ENCODE data around the gene JAG1.
"Not testable (repeated sequence)": the region's sequence is repeated elsewhere in the genome, so short reads cannot be mapped to it uniquely, and the experiment has no call there.

The JAG1 gene

DNA sequence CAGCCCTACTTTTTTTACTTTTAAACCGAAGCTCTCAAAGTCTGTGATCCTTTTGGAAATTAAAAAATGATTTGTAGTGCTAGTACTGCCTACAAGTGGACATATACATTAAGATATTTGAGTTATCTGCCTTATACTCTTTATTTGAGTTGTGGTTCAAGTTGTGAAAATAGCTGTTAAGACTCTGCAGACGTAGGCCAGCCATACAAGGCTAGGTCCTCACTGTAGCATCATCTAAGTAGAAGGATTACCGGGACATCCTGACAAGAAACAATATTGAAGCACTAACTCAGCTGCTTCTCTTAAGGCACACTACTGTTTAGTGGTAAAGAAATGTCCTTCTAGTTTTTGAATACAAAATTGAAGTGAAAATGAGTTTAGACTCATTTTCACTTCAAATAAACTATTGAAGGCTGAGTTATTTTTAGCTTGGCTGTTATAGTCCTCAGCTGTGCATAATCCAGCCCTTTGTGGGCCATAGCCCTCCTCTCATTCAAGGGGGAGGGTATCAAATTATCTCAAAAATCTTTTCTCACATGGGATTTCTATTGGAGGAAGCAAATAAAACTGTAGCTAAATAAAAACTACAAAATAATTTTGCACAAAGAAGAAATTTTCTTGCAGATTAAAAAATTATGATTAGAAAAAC, 68.1 kb downstream of the JAG1 start:
- DNase-seq = no peak

- no peak for DNase-seq
These were observed 68.8 kb downstream of the JAG1 start for GRCh38 chr20:10604865-10605440.

- DNase-seq = no peak
These were observed 69.6 kb downstream of the JAG1 start for GRCh38 chr20:10603971-10604864.

DNA sequence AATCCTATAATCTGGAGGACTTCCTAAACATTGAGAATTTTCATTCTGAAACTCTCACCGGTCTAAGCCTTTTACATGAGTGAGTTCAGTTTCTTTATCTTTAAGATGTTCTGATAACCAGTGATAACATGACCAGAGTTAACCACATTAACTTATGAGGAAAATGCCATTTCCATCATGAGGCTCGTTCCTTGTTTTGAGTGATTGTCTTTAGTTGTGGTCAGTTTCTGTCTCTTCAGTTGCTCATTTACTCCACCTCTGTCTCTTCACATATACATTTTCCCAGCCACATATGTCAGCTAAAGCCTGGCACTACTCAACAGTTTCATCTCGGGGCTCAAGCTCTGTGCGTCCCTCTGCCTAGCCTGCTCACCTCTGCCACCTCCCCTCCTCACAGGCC, 70.4 kb downstream of the JAG1 start:
- no peak for DNase-seq

DNA sequence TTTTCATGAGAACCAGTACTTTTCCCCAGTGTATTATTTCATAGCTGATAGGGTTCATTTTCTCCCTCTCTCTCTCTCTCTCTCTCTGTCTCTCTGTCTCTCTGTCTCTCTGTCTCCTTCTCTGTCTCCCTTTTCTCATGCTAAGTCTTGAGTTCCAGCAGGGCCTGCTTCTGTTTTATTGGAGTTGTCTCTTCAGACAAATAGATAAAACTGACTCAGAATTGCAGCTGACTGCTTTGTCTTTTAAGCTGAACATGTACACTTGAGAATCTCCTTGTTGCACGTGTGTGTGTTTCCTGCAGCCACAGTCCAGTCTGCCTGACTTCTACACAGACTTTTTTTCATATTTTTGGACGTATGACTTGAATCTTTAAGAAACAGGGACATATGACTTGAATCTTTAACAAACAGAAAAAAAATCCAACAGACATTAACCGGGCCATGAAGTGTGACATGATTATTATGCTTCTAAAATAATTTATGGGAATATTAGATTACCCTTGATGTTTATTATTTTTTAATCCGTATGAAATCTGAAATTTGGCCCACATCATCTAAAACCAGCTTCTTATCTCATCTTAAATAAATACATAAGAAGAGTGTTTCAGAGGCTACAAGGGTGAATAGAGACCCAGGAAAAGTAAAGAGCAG, 71.5 kb downstream of the JAG1 start:
- no peak for DNase-seq

GRCh38 chr20:10597637-10598036, 76.2 kb downstream of the JAG1 start:
- peak; percentile 29 for DNase-seq

DNA sequence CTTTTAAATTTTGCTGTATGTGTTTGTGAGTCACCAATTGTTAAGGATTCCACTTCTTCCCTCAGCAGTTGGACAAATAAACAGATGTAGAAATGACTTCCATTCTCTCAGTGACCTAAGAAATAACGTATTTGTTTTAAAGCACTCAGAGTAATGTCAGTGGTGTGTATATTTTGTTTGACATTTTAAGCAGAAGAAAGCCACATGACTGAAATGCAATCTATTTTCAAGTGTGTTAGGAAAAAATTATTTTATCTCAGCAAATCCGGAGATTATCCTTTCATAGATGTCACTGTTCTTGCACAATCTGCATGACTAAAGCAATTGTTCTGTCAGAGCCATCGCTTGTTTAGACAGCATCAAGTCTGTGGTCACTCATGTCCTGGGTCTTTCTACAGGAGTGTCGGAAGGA, 77.1 kb downstream of the JAG1 start:
- no peak for DNase-seq

- no peak for DNase-seq
These were observed 77.8 kb downstream of the JAG1 start for GRCh38 chr20:10595985-10596384.

DNA sequence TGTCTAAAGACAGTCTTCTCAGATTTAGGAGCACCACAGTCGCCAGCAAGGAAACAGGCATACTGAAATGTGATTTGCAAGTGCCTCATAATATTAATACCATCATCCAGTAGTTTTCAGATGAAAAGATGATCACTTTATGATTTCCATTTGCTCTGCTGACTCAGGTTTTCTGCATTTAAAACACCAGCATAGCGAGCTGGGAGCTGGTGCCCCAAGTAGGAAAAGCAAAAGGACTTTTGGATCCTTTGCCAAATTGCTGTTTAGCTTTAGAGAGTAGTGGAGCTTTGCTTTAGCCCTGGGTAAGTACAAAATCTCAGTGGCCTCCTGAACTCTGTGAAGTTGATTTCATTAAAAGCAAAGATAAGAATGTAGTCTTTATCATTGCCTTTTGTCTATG, 78.5 kb downstream of the JAG1 start:
- no peak for DNase-seq

DNA sequence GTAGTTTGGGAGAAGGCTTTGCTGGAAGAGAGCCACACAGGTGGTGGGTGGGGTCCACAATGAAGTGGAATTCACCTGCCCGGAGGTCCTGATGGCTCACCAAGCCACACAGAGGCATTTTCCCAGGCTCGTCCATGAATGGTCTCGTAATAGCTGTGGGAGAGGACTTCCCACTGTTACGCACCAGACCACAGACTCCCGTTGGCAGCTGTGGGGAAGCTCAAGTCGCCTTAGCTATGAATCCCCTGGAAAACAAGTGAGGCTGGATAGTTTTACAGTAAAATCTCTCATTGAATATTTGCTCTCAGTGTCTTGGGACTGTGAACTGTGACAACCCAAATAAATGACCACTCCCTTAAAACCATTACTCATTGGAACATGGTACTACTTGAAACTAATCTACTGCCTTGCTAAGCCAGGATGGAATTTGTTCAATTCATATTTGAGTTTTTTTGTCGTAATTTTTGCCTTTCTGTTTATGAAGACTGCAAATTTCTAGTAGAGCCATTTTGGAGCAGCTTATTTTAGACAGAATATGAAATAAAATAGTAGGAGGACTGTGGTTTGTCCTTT, 79.4 kb downstream of the JAG1 start:
- DNase-seq = no peak

GRCh38 chr20:10591946-10592521, 81.8 kb downstream of the JAG1 start:
- DNase-seq = peak; percentile 12

GRCh38 chr20:10590950-10591671, 82.7 kb downstream of the JAG1 start:
- DNase-seq = no peak

DNA sequence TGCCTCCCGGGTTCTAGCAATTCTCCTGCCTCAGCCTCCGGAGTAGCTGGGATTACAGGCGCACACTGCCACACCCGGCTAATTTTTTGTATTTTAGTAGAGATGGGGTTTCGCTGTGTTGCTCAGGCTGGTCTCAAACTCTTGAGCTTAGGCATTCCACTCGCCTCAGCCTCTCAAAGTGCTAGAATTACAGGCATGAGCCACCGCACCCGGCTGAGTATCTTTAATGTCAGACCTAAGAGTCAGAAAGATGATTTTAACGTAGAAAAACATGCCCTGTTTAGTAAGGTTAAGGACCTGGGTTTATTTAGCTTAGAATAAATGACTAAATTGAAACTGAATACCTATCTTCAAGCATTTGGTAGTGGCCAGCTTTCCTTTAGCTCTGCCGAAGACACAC, 83.4 kb downstream of the JAG1 start:
- DNase-seq = not testable (repeated sequence)

Data from NCI-H446 treated with DMSO at 0.1 percent for 48 hours (cell line).